GM12878 (cell line): Measurements from ENCODE around the gene ANTXR2. TPM values are rescaled to one million over a fixed set of nuclear protein-coding genes. Genes with fewer than 3 reads are reported as not detected.

Experiments used
- ATAC-seq: fragments of 200-7000 bp; cut with Tn5 transposase; 3 replicates; pipeline ENCODE4 v1.9.1; 2020; ENCODE audit warnings: mild to moderate bottlenecking, moderate library complexity
- BruUV-seq: library from RNA; stranded (reverse); fragments of 400-500 nt; replicated peaks from 2 replicates; lab custom pipeline; 2021; lab: Mats Ljungman, UMichigan
- CTCF ChIA-PET: fragments of 300-600 bp; sonication (Branson Sonifier 250); formaldehyde crosslinking; extraction: SDS; loops from one replicate; lab custom pipeline; 2021; ENCODE audit warnings: inconsistent platforms; lab: Yijun Ruan, JAX
- POLR2A ChIA-PET: fragments of 350-600 bp; formaldehyde crosslinking; extraction: SDS; loops from one replicate; lab custom pipeline; 2021; ENCODE audit warnings: inconsistent platforms; lab: Charles Lee
- RAD21 ChIA-PET: fragments of 300-600 bp; sonication (Branson Sonifier 250); formaldehyde crosslinking; loops from one replicate; lab custom pipeline; 2023; ENCODE audit warnings: antibody characterized with exemption; ENCODE audit not compliant: unreplicated experiment; lab: Charles Lee
- SMC1A ChIA-PET: fragments of 300-600 bp; sonication (Branson Sonifier 250); formaldehyde crosslinking; loops from one replicate; lab custom pipeline; 2023; ENCODE audit not compliant: unreplicated experiment, uncharacterized antibody; lab: Charles Lee
- DNase-seq: peaks from one replicate; pipeline ENCODE4 v3.0.0-alpha.2; 2011; ENCODE audit warnings: low read depth, low spot score
- FAIRE-seq: peaks from 3 replicates; lab custom pipeline; 2011; peaks lifted over from hg19 to GRCh38; lab: Jason Lieb, UNC
- H2AFZ ChIP-seq: 2 replicates; pipeline ENCODE4 v1.6.0; 2011; ENCODE audit warnings: low read depth, low read length, control low read depth; ENCODE audit not compliant: control insufficient read depth
- H3K27ac ChIP-seq: 2 replicates; pipeline ENCODE4 v1.5.1; 2011; ENCODE audit warnings: control low read depth; ENCODE audit not compliant: control insufficient read depth, insufficient read depth
- H3K27me3 ChIP-seq, 2 experiments: replicated peaks in 1 of 2; 2 replicates each; pipeline versions ENCODE4 v1.6.0 to v1.6.1; 2011; ENCODE audit warnings: low read length in 1 of 2; ENCODE audit not compliant: control insufficient read depth in 2 of 2, insufficient read depth in 2 of 2
- H3K36me3 ChIP-seq, 2 experiments: 2 replicates each; pipeline ENCODE4 v1.5.1; 2011; ENCODE audit warnings: low read length in 1 of 2; ENCODE audit not compliant: control insufficient read depth in 2 of 2, insufficient read depth in 2 of 2
- H3K4me1 ChIP-seq: 2 replicates; pipeline ENCODE4 v1.6.1; 2011; ENCODE audit warnings: mild to moderate bottlenecking, low read length, moderate library complexity, mixed read lengths; ENCODE audit not compliant: control insufficient read depth, insufficient read depth
- H3K4me2 ChIP-seq: 2 replicates; pipeline ENCODE4 v1.6.0; 2011; ENCODE audit warnings: control low read depth; ENCODE audit not compliant: control insufficient read depth, insufficient read depth
- H3K4me3 ChIP-seq: fragments of 200-600 bp; sonication (generic); 2 replicates; pipeline ENCODE4 v1.5.1; 2016
- H3K79me2 ChIP-seq: 2 replicates; pipeline ENCODE4 v1.6.0; 2011; ENCODE audit warnings: low read length; ENCODE audit not compliant: control insufficient read depth, insufficient read depth
- H3K9ac ChIP-seq: 2 replicates; pipeline ENCODE4 v1.8.0; 2011; ENCODE audit warnings: low read length, control low read depth, mixed read lengths; ENCODE audit not compliant: control insufficient read depth, insufficient read depth
- H3K9me3 ChIP-seq: replicated peaks from 3 replicates; pipeline ENCODE4 v1.5.1; 2011; ENCODE audit warnings: mild to moderate bottlenecking, low read length; ENCODE audit not compliant: control insufficient read depth, insufficient read depth
- H4K20me1 ChIP-seq: 2 replicates; pipeline ENCODE4 v1.6.0; 2011; ENCODE audit not compliant: control insufficient read depth, insufficient read depth
- ASH2L ChIP-seq: fragments of 300-600, 200-600 bp; sonication (generic); IDR thresholded peaks from 2 replicates; pipeline ENCODE4 v1.6.1; 2017; ENCODE audit warnings: low read depth, mild to moderate bottlenecking, borderline replicate concordance
- CEBPB ChIP-seq, 2 experiments: fragments of 150-350 bp in 1 of 2; IDR thresholded peaks; 2 replicates each; pipeline ENCODE4 v1.6.1; 2012 to 2014; ENCODE audit warnings: low read depth in 2 of 2, low read length in 2 of 2, borderline replicate concordance in 1 of 2, inconsistent platforms in 1 of 2
- CREB1 ChIP-seq: IDR thresholded peaks from 2 replicates; pipeline ENCODE4 v1.6.1; 2012; ENCODE audit warnings: low read depth, mild to moderate bottlenecking, inconsistent platforms
- DPF2 ChIP-seq: fragments of 450-650 bp; IDR thresholded peaks from 2 replicates; pipeline ENCODE4 v1.6.1; 2017; ENCODE audit warnings: mild to moderate bottlenecking
- EGR1 ChIP-seq, 2 experiments: IDR thresholded peaks; 1 replicate in 1 of 2; 2 replicates in 1 of 2; pipeline ENCODE4 v1.6.1; 2011 to 2012; ENCODE audit warnings: low read depth in 2 of 2, low read length in 2 of 2, borderline replicate concordance in 1 of 2, mild to moderate bottlenecking in 1 of 2, moderate library complexity in 1 of 2
- MYC ChIP-seq: IDR thresholded peaks from 2 replicates; pipeline ENCODE4 v1.6.1; 2011; ENCODE audit warnings: mild to moderate bottlenecking, low read length, moderate library complexity, inconsistent platforms; ENCODE audit not compliant: insufficient read depth, insufficient replicate concordance, insufficient read length, severe bottlenecking
- PAX5 ChIP-seq: IDR thresholded peaks from 2 replicates; pipeline ENCODE4 v1.6.1; 2011; ENCODE audit warnings: low read depth, low read length, borderline replicate concordance
- POLR2AphosphoS5 ChIP-seq: IDR thresholded peaks from 2 replicates; pipeline ENCODE4 v1.6.1; 2011; ENCODE audit warnings: mild to moderate bottlenecking, low read length, inconsistent platforms
- SMC3 ChIP-seq: IDR thresholded peaks from 2 replicates; pipeline ENCODE4 v1.6.1; 2011; ENCODE audit warnings: low read length, improper control_type of control experiment, borderline replicate concordance
- STAT1 ChIP-seq: fragments of 450-650 bp; conservative IDR thresholded peaks from 2 replicates; pipeline ENCODE4 v1.6.1; 2014; ENCODE audit warnings: antibody characterized with exemption, mild to moderate bottlenecking
- STAT3 ChIP-seq: IDR thresholded peaks from 2 replicates; pipeline ENCODE4 v1.6.1; 2011; ENCODE audit warnings: low read depth, low read length, improper control_type of control experiment
- WRNIP1 ChIP-seq: IDR thresholded peaks from 2 replicates; pipeline ENCODE4 v1.6.1; 2011; ENCODE audit warnings: low read depth, low read length, improper control_type of control experiment, borderline replicate concordance
- in situ Hi-C: fragments of 300-500 bp; cut with MboI; formaldehyde crosslinking; loops from 9 replicates; pipeline ENCODE4 v1.14.3; 2018; ENCODE audit warnings: mixed read lengths
- intact Hi-C: fragments of 100-400 bp; cut with micrococcal nuclease; formaldehyde crosslinking; loops from one replicate; pipeline ENCODE4 v1.14.2; 2022; ENCODE audit not compliant: unreplicated experiment
- polyA plus RNA-seq, 11 experiments: library from polyadenylated mRNA; depleted of rRNA in 4 of 11; unstranded in 6 of 11; stranded (reverse) in 5 of 11; fragments of >200 nt; fragmentation: Nextera tagmentation in 4 of 11; fragmentation: Illumina TruSeq in 1 of 11; extraction: Ambion mirVana in 4 of 11; extraction: Trizol in 1 of 11; gene quantifications; 1 replicate in 1 of 11; 2 replicates in 10 of 11; pipeline versions ENCODE4 v1.2.1 to v1.2.3, GENCODE V29; 2011 to 2016; ENCODE audit warnings: inconsistent platforms in 2 of 11, missing spikeins in 2 of 11, low read depth in 1 of 11
- total RNA-seq, 4 experiments: library from RNA; depleted of rRNA in 3 of 4; stranded (reverse); fragments of >200 nt in 3 of 4; fragmentation: Illumina TruSeq in 1 of 4; extraction: Trizol in 1 of 4; gene quantifications; 2 replicates each; pipeline versions ENCODE4 v1.2.1 to v1.2.3, GENCODE V29; 2013 to 2021
- TF ChIP-seq, protein P1 (sequence below): IDR thresholded peaks from 2 replicates; pipeline ENCODE4 v1.6.1; 2012; ENCODE audit warnings: low read depth, low read length, improper control_type of control experiment
- TF ChIP-seq, protein P2 (sequence below): fragments of 450-650 bp; IDR thresholded peaks from 2 replicates; pipeline ENCODE4 v1.6.1; 2018; ENCODE audit warnings: borderline replicate concordance, mild to moderate bottlenecking; ENCODE audit not compliant: partially characterized antibody
- TF ChIP-seq, protein P3 (sequence below): fragments of 450-650 bp; conservative IDR thresholded peaks from 2 replicates; pipeline ENCODE4 v1.6.1; 2017; ENCODE audit warnings: mild to moderate bottlenecking, moderate library complexity

ANTXR2 gene
- total and polyA plus RNA-seq, 10 of the 15 experiments (the other 5 are each of a cell fraction or from before 2014, with no cell fraction given), result 1.4 to 8.9 (median 5.7) TPM

DNA sequence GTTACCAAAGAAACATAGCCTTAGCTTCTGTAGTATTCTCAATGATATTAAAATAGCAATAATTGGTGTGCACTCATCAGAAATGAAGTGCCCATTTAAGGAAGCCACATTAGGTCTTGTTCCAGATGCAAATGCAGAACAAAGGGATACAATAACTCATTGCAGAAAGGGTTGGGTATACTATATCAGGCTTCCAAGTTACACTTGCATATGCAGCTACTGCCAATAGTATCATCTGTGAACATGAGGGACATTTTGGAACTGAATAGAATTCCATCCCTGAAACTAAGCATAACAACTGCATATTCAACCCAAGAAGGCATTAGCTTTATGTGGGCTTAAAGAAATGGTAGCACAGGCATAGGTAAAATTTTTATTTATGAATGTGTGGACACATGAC is 167.8 kb downstream of the ANTXR2 start:
- SMC1A ChIA-PET, result interaction anchor here (1.0 kb wide), 1 partner anchor 9 kb away, joined by 3 read pairs; no protein-coding TSS in a partner anchor
- H3K4me3 ChIP-seq, result no peak overlapping the region
- no peaks in the 10 kb centered on the region for H3K9me3 ChIP-seq
- no peaks in the 10 kb centered on the region for H3K79me2 ChIP-seq
- POLR2A ChIA-PET, result no interaction called here
- no peaks in the 10 kb centered on the region for H3K36me3 ChIP-seq
- DNase-seq (no peak), ATAC-seq (no peak), FAIRE-seq (peak; percentile 52)
- H3K27me3 ChIP-seq, result no peaks in the 10 kb centered on the region
- H3K9ac ChIP-seq, result no peak overlapping the region
- H3K4me1 ChIP-seq, result no peaks in the 10 kb centered on the region
- H2AFZ ChIP-seq, result no peak overlapping the region
- H3K27ac ChIP-seq, result no peak overlapping the region
- no peaks in the 10 kb centered on the region for H4K20me1 ChIP-seq
- in situ Hi-C loops, result no loop called here
- intact Hi-C loops, result no loop called here
- no TSS peak for BruUV-seq
- H3K4me2 ChIP-seq, result no peak overlapping the region
- CTCF ChIA-PET, result interaction anchor here (1.3 to 1.9 kb wide), 2 partner anchors 13 to 14 kb away, joined by 3 to 10 read pairs; no protein-coding TSS in a partner anchor
- RAD21 ChIA-PET, result interaction anchor here (0.5 kb wide), 1 partner anchor 81 kb away, joined by 3 read pairs; no protein-coding TSS in a partner anchor
- TF ChIP-seq PAX5, result no peak
- no peak for TF ChIP-seq ASH2L
- TF ChIP-seq MYC, result no peak
- no peak for TF ChIP-seq POLR2AphosphoS5
- no peak for TF ChIP-seq DPF2
- TF ChIP-seq CREB1, result no peak
- TF ChIP-seq CEBPB (IDR thresholded peaks at IDR 0.05; ENCODE audit: borderline replicate concordance in 1 of 2, low read depth in 2 of 2, low read length in 2 of 2), result no peak
- no peak for TF ChIP-seq STAT1
- no peak for TF ChIP-seq EGR1 (IDR thresholded peaks at IDR 0.05; ENCODE audit: borderline replicate concordance in 1 of 2, low read depth in 2 of 2, low read length in 2 of 2)
- TF ChIP-seq WRNIP1, result no peak
- no peak for TF ChIP-seq STAT3
- no peak for TF ChIP-seq SMC3
- TF ChIP-seq, protein P1, sequence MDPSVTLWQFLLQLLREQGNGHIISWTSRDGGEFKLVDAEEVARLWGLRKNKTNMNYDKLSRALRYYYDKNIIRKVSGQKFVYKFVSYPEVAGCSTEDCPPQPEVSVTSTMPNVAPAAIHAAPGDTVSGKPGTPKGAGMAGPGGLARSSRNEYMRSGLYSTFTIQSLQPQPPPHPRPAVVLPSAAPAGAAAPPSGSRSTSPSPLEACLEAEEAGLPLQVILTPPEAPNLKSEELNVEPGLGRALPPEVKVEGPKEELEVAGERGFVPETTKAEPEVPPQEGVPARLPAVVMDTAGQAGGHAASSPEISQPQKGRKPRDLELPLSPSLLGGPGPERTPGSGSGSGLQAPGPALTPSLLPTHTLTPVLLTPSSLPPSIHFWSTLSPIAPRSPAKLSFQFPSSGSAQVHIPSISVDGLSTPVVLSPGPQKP, result no peak
- TF ChIP-seq, protein P2, sequence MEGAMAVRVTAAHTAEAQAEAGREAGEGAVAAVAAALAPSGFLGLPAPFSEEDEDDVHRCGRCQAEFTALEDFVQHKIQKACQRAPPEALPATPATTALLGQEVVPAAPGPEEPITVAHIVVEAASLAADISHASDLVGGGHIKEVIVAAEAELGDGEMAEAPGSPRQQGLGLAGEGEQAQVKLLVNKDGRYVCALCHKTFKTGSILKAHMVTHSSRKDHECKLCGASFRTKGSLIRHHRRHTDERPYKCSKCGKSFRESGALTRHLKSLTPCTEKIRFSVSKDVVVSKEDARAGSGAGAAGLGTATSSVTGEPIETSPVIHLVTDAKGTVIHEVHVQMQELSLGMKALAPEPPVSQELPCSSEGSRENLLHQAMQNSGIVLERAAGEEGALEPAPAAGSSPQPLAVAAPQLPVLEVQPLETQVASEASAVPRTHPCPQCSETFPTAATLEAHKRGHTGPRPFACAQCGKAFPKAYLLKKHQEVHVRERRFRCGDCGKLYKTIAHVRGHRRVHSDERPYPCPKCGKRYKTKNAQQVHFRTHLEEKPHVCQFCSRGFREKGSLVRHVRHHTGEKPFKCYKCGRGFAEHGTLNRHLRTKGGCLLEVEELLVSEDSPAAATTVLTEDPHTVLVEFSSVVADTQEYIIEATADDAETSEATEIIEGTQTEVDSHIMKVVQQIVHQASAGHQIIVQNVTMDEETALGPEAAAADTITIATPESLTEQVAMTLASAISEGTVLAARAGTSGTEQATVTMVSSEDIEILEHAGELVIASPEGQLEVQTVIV, result no peak
- TF ChIP-seq, protein P3, sequence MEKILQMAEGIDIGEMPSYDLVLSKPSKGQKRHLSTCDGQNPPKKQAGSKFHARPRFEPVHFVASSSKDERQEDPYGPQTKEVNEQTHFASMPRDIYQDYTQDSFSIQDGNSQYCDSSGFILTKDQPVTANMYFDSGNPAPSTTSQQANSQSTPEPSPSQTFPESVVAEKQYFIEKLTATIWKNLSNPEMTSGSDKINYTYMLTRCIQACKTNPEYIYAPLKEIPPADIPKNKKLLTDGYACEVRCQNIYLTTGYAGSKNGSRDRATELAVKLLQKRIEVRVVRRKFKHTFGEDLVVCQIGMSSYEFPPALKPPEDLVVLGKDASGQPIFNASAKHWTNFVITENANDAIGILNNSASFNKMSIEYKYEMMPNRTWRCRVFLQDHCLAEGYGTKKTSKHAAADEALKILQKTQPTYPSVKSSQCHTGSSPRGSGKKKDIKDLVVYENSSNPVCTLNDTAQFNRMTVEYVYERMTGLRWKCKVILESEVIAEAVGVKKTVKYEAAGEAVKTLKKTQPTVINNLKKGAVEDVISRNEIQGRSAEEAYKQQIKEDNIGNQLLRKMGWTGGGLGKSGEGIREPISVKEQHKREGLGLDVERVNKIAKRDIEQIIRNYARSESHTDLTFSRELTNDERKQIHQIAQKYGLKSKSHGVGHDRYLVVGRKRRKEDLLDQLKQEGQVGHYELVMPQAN, result no peak
